DND-41 (cell line): ENCODE data around the gene ARL4D.

Source experiments
- ATAC-seq: fragments of 200-7000 bp; cut with Tn5 transposase; 3 replicates; pipeline ENCODE4 v1.9.1; 2021; ENCODE audit warnings: low read depth; ENCODE audit not compliant: insufficient read depth
- DNase-seq: peaks from one replicate; pipeline ENCODE4 v3.0.0-alpha.2; 2020
- H2AFZ ChIP-seq: 2 replicates; pipeline ENCODE4 v1.6.0; 2012; ENCODE audit warnings: low read depth, low read length
- H3K27ac ChIP-seq: 2 replicates; pipeline ENCODE4 v1.5.1; 2012; ENCODE audit warnings: low read length, inconsistent platforms
- H3K27me3 ChIP-seq: fragments of 200-600 bp; sonication (generic); 2 replicates; pipeline ENCODE4 v1.6.0; 2012; ENCODE audit warnings: low read length, mild to moderate bottlenecking, inconsistent platforms; ENCODE audit not compliant: insufficient read depth, poor library complexity
- H3K36me3 ChIP-seq: 2 replicates; pipeline ENCODE4 v1.5.1; 2012; ENCODE audit warnings: low read length, inconsistent platforms; ENCODE audit not compliant: insufficient read depth
- H3K4me1 ChIP-seq: 2 replicates; pipeline ENCODE4 v1.5.1; 2012; ENCODE audit warnings: mild to moderate bottlenecking, low read length; ENCODE audit not compliant: insufficient read depth
- H3K4me2 ChIP-seq: 2 replicates; pipeline ENCODE4 v1.6.0; 2012; ENCODE audit warnings: mild to moderate bottlenecking, moderate library complexity, low read length, inconsistent platforms; ENCODE audit not compliant: insufficient read depth
- H3K4me3 ChIP-seq, 2 experiments: fragments of 200-600 bp in 1 of 2; shearing (Covaris generic) in 1 of 2; 2 replicates each; pipeline ENCODE4 v1.5.1; 2012 to 2016; ENCODE audit warnings: inconsistent platforms in 2 of 2, low read length in 2 of 2, mild to moderate bottlenecking in 2 of 2, low read depth in 1 of 2, moderate library complexity in 1 of 2
- H3K79me2 ChIP-seq: 2 replicates; pipeline ENCODE4 v1.6.0; 2012; ENCODE audit warnings: low read length, inconsistent platforms; ENCODE audit not compliant: insufficient read depth
- H3K9ac ChIP-seq: 2 replicates; pipeline ENCODE4 v1.6.0; 2012; ENCODE audit warnings: low read depth, mild to moderate bottlenecking, inconsistent platforms, low read length, moderate library complexity
- H3K9me3 ChIP-seq: 2 replicates; pipeline ENCODE4 v1.5.1; 2012; ENCODE audit warnings: low read length, moderate library complexity, mild to moderate bottlenecking, inconsistent platforms; ENCODE audit not compliant: insufficient read depth, severe bottlenecking
- H4K20me1 ChIP-seq: 2 replicates; pipeline ENCODE4 v1.6.0; 2012; ENCODE audit warnings: low read length; ENCODE audit not compliant: insufficient read depth
- CTCF ChIP-seq: IDR thresholded peaks from 2 replicates; pipeline ENCODE4 v1.5.1; 2012; ENCODE audit warnings: borderline replicate concordance, low read length, moderate library complexity, mild to moderate bottlenecking; ENCODE audit not compliant: poor library complexity, severe bottlenecking; ENCODE audit errors: extremely low read depth
- EZH2 ChIP-seq: IDR thresholded peaks from 3 replicates; pipeline ENCODE4 v1.6.1; 2012; ENCODE audit warnings: borderline replicate concordance, low read depth, mild to moderate bottlenecking, moderate library complexity, low read length, inconsistent platforms; ENCODE audit not compliant: severe bottlenecking

Gene ARL4D

DNA sequence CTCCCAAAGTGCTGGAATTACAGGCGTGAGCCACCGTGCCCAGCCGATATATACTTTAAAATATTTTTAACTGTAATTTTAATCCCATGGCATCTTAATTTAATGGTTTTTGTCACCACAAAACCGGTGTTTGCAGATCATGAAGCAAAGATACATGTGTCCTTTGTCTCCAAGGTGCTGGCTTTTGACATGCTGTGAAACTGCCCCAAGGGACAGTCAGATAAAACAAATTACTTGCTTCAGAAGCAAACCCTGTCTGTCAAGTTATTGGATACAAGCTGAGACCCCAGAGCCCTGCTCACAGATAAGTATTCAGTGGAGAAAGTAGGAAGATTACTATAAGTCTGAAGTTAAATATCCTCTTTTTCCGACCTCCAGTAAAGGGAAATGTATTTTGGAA is 39.8 kb downstream of the ARL4D start:
- Histone ChIP-seq H2AFZ (no peak overlapping the region), H3K36me3 (no peaks in the 10 kb centered on the region)
- no peak for ATAC-seq

DNA sequence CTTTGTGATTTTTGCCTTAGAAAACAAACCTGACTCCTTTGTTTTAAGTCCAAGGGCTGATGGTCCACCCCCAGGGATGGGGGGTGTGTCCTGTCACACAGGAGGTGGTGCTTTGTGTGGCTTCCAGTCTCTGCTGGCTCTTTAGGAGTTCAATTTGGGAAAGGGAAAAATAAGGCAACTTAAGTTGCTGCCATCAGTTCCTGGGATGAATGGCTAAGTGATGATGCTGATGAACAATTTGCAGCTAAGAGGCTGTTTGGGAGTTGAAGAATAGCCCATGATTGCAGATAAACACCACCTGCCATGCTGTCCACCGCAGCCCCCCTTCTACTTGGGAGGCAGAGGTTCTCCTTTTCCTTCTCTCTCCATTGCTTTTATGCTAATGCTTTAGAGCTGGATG is 40.2 kb downstream of the ARL4D start:
- Histone ChIP-seq H3K36me3 (no peaks in the 10 kb centered on the region), H3K27me3 (peaks cover 11% of the 10 kb centered on the region), H4K20me1 (no peaks in the 10 kb centered on the region), H3K9me3 (no peaks in the 10 kb centered on the region), H3K4me1 (no peaks in the 10 kb centered on the region), H2AFZ (no peak overlapping the region), H3K79me2 (no peaks in the 10 kb centered on the region), H3K4me3 (no peak overlapping the region), H3K9ac (no peak overlapping the region), H3K4me2 (no peak overlapping the region), H3K27ac (no peak overlapping the region)
- DNase-seq (no peak), ATAC-seq (no peak)
- TF ChIP-seq CTCF: no peak
- no peak for TF ChIP-seq EZH2

More for the DNA sequence above, 39.8 kb downstream of the ARL4D start:
- Histone ChIP-seq H3K27ac (no peak overlapping the region), H3K79me2 (no peaks in the 10 kb centered on the region), H3K9me3 (no peaks in the 10 kb centered on the region), H3K4me3 (no peak overlapping the region), H4K20me1 (no peaks in the 10 kb centered on the region), H3K4me1 (no peaks in the 10 kb centered on the region), H3K4me2 (no peak overlapping the region), H3K9ac (no peak overlapping the region), H3K27me3 (peaks cover 11% of the 10 kb centered on the region)
- DNase-seq: no peak
- no peak for TF ChIP-seq CTCF
- no peak for TF ChIP-seq EZH2

GRCh38 chr17:43442711-43443110 is 43.9 kb downstream of the ARL4D start:
- Histone ChIP-seq H2AFZ (no peak overlapping the region), H3K27ac (no peak overlapping the region), H3K4me1 (no peaks in the 10 kb centered on the region), H3K79me2 (no peaks in the 10 kb centered on the region), H3K27me3 (peaks cover 9% of the 10 kb centered on the region), H3K36me3 (no peaks in the 10 kb centered on the region), H3K4me2 (no peak overlapping the region), H3K4me3 (no peak overlapping the region), H3K9ac (no peak overlapping the region), H4K20me1 (no peaks in the 10 kb centered on the region), H3K9me3 (no peaks in the 10 kb centered on the region)
- DNase-seq (no peak), ATAC-seq (no peak)
- TF ChIP-seq CTCF (no peak), EZH2 (no peak)

- Histone ChIP-seq H3K4me1 (no peaks in the 10 kb centered on the region), H2AFZ (no peak overlapping the region), H3K36me3 (no peaks in the 10 kb centered on the region), H4K20me1 (no peaks in the 10 kb centered on the region), H3K4me2 (no peak overlapping the region), H3K79me2 (no peaks in the 10 kb centered on the region), H3K27me3 (peaks cover 9% of the 10 kb centered on the region), H3K9ac (no peak overlapping the region), H3K4me3 (no peak overlapping the region), H3K9me3 (no peaks in the 10 kb centered on the region), H3K27ac (no peak overlapping the region)
- no peak for ATAC-seq
- DNase-seq: no peak
- no peak for TF ChIP-seq EZH2
- TF ChIP-seq CTCF: no peak
These were observed 44.6 kb downstream of the ARL4D start for GRCh38 chr17:43443381-43443780.
